Cardiac muscle cell (in vitro differentiated cells and primary cell): ENCODE results near the gene TDRD6. TPM values are rescaled to one million over a fixed set of nuclear protein-coding genes. Genes with fewer than 3 reads are reported as not detected.

Experiments
- DNase-seq, 2 donors: peaks; one replicate each; pipeline versions ENCODE4 v3.0.0 to v3.0.0-alpha.2; 2010 to 2017; ENCODE audit warnings: low read depth in 1 of 2, low spot score in 1 of 2
- H3K27ac ChIP-seq: fragments of 200-600 bp; sonication (generic); 2 replicates; pipeline ENCODE4 v1.5.1; 2016
- H3K27me3 ChIP-seq: fragments of 200-600 bp; sonication (generic); 2 replicates; pipeline ENCODE4 v1.6.0; 2016; ENCODE audit warnings: control low read depth
- H3K36me3 ChIP-seq: fragments of 200-600 bp; sonication (generic); 2 replicates; pipeline ENCODE4 v1.5.1; 2016; ENCODE audit warnings: control low read depth
- H3K4me1 ChIP-seq: fragments of 200-600 bp; sonication (generic); 2 replicates; pipeline ENCODE4 v1.8.1; 2017; ENCODE audit warnings: low read depth, mild to moderate bottlenecking, mixed run types
- H3K4me3 ChIP-seq: fragments of 200-600 bp; sonication (generic); 2 replicates; pipeline ENCODE4 v1.5.1; 2016; ENCODE audit warnings: mild to moderate bottlenecking
- H3K9me3 ChIP-seq: fragments of 200-600 bp; sonication (generic); 2 replicates; pipeline ENCODE4 v1.5.1; 2017; ENCODE audit warnings: low read depth, mild to moderate bottlenecking, control low read depth
- CTCF ChIP-seq: IDR thresholded peaks from 2 replicates; pipeline ENCODE4 v1.5.1; 2012; ENCODE audit warnings: low read depth, mild to moderate bottlenecking, low read length
- polyA plus RNA-seq: library from polyadenylated mRNA; unstranded; fragments of >200 nt; fragmentation: Nextera tagmentation; extraction: Ambion mirVana; gene quantifications from 2 replicates; pipeline ENCODE4 v1.2.1, GENCODE V29; 2016
- total RNA-seq: library from RNA; depleted of rRNA; stranded (reverse); fragments of >200 nt; gene quantifications from 2 replicates; pipeline ENCODE4 v1.2.3, GENCODE V29; 2016

TDRD6 gene
- total and polyA plus RNA-seq, 2 experiments from 2014 or later = 0.12 to 0.57 TPM

GRCh38 chr6:46652603-46653438 is 34.9 kb upstream of the TDRD6 start, which contains the start of the genes CYP39A1 and SLC25A27:
TSS of gene CYP39A1 (minus strand) at chr6:46652818. CDS start at chr6:46652582, 236 bp downstream.
TSS of gene SLC25A27 (plus strand) at chr6:46652975. CDS start at chr6:46653193, 218 bp downstream.
- H3K4me3 ChIP-seq = peak within 1 kb of the TSS; percentile 62
- H3K9me3 ChIP-seq = no peaks in the 10 kb centered on the region
- peak within 1 kb of the TSS; percentile 36 for H3K27ac ChIP-seq
- peaks cover 8% of the 10 kb centered on the region for H3K27me3 ChIP-seq
- peak; percentile 86 to 97 for DNase-seq
- peaks cover 10% of the 10 kb centered on the region for H3K4me1 ChIP-seq
- no peaks in the 10 kb centered on the region for H3K36me3 ChIP-seq
- no peak for TF ChIP-seq CTCF

GRCh38 chr6:46653439-46654195 is 34.1 kb upstream of the TDRD6 start:
- no peak overlapping the region for H3K27ac ChIP-seq
- no peaks in the 10 kb centered on the region for H3K36me3 ChIP-seq
- peaks cover 10% of the 10 kb centered on the region for H3K4me1 ChIP-seq
- DNase-seq = no peak
- TF ChIP-seq CTCF = no peak
- peaks cover 8% of the 10 kb centered on the region for H3K27me3 ChIP-seq
- no peaks in the 10 kb centered on the region for H3K9me3 ChIP-seq
- H3K4me3 ChIP-seq = peak overlapping the region; percentile 62

GRCh38 chr6:46655803-46656202 is 31.9 kb upstream of the TDRD6 start:
- Histone ChIP-seq H3K27me3 (peaks cover 8% of the 10 kb centered on the region), H3K36me3 (no peaks in the 10 kb centered on the region), H3K27ac (no peak overlapping the region), H3K4me3 (no peak overlapping the region), H3K4me1 (peaks cover 9% of the 10 kb centered on the region), H3K9me3 (no peaks in the 10 kb centered on the region)
- TF ChIP-seq CTCF = peak; percentile 50
- DNase-seq = peak; percentile 8 to 51

- no peaks in the 10 kb centered on the region for H3K36me3 ChIP-seq
- TF ChIP-seq CTCF = no peak
- no peak overlapping the region for H3K4me3 ChIP-seq
- no peaks in the 10 kb centered on the region for H3K9me3 ChIP-seq
- DNase-seq = no peak
- H3K27ac ChIP-seq = no peak overlapping the region
- H3K27me3 ChIP-seq = peaks cover 8% of the 10 kb centered on the region
- H3K4me1 ChIP-seq = no peaks in the 10 kb centered on the region
Measured at GRCh38 chr6:46657642-46658041, 30.0 kb upstream of the TDRD6 start.

- H3K27ac ChIP-seq = no peak overlapping the region
- H3K27me3 ChIP-seq = no peaks in the 10 kb centered on the region
- H3K36me3 ChIP-seq = no peaks in the 10 kb centered on the region
- no peak for TF ChIP-seq CTCF
- no peaks in the 10 kb centered on the region for H3K4me1 ChIP-seq
- DNase-seq = no peak
- H3K9me3 ChIP-seq = no peaks in the 10 kb centered on the region
- no peak overlapping the region for H3K4me3 ChIP-seq
Measured at GRCh38 chr6:46661483-46661882, 26.2 kb upstream of the TDRD6 start.
